T-helper 22 cell (primary cell): ENCODE measurements around the gene CALN1.

Source experiments
- DNase-seq: peaks from one replicate; pipeline ENCODE4 v3.0.0-alpha.2; 2020; ENCODE audit warnings: low read depth

Gene CALN1

GRCh38 chr7:71785216-71785615, 626.9 kb downstream of the CALN1 start:
- DNase-seq = no peak

GRCh38 chr7:71784781-71785180, 627.4 kb downstream of the CALN1 start:
- DNase-seq = no peak

- DNase-seq = no peak
Observed at GRCh38 chr7:71784180-71784579, 628.0 kb downstream of the CALN1 start.

GRCh38 chr7:71783779-71784178, 628.4 kb downstream of the CALN1 start:
- no peak for DNase-seq

- DNase-seq = no peak
Observed at GRCh38 chr7:71782051-71782450, 630.1 kb downstream of the CALN1 start.

- DNase-seq = no peak
Observed at GRCh38 chr7:71780282-71780681, 631.9 kb downstream of the CALN1 start.

- DNase-seq = no peak
Observed at GRCh38 chr7:71777278-71777677, 634.9 kb downstream of the CALN1 start.

GRCh38 chr7:71776726-71777125, 635.4 kb downstream of the CALN1 start:
- DNase-seq = no peak

GRCh38 chr7:71775648-71776047, 636.5 kb downstream of the CALN1 start:
- no peak for DNase-seq

GRCh38 chr7:71772779-71773178, 639.4 kb downstream of the CALN1 start:
- no peak for DNase-seq

GRCh38 chr7:71770269-71770907, 641.8 kb downstream of the CALN1 start:
- no peak for DNase-seq

- no peak for DNase-seq
Observed at GRCh38 chr7:71769326-71769725, 642.8 kb downstream of the CALN1 start.

GRCh38 chr7:71768450-71768849, 643.7 kb downstream of the CALN1 start:
- DNase-seq = no peak

- no peak for DNase-seq
Observed at GRCh38 chr7:71766016-71766415, 646.1 kb downstream of the CALN1 start.

- no peak for DNase-seq
Observed at GRCh38 chr7:71761336-71761735, 650.8 kb downstream of the CALN1 start.

GRCh38 chr7:71754828-71755227, 657.3 kb downstream of the CALN1 start:
- no peak for DNase-seq

GRCh38 chr7:71753956-71754664, 658.0 kb downstream of the CALN1 start:
- no peak for DNase-seq

- no peak for DNase-seq
Observed at GRCh38 chr7:71753236-71753635, 658.9 kb downstream of the CALN1 start.

GRCh38 chr7:71752171-71752935, 659.8 kb downstream of the CALN1 start:
- no peak for DNase-seq

GRCh38 chr7:71750290-71750689, 661.8 kb downstream of the CALN1 start:
- no peak for DNase-seq

GRCh38 chr7:71746006-71746405, 666.1 kb downstream of the CALN1 start:
- DNase-seq = no peak

- no peak for DNase-seq
Observed at GRCh38 chr7:71740174-71740560, 672.0 kb downstream of the CALN1 start.

GRCh38 chr7:71739520-71740173, 672.5 kb downstream of the CALN1 start:
- DNase-seq = no peak
